GM19025 (cell line): ENCODE data around the gene JPT2.

Experiments used
- ATAC-seq: cut with Tn5 transposase; IDR thresholded peaks from one replicate; pipeline ENCODE4 v1.9.1; 2021; ENCODE audit warnings: mild to moderate bottlenecking, low read depth, moderate library complexity; ENCODE audit not compliant: unreplicated experiment

Gene JPT2

DNA sequence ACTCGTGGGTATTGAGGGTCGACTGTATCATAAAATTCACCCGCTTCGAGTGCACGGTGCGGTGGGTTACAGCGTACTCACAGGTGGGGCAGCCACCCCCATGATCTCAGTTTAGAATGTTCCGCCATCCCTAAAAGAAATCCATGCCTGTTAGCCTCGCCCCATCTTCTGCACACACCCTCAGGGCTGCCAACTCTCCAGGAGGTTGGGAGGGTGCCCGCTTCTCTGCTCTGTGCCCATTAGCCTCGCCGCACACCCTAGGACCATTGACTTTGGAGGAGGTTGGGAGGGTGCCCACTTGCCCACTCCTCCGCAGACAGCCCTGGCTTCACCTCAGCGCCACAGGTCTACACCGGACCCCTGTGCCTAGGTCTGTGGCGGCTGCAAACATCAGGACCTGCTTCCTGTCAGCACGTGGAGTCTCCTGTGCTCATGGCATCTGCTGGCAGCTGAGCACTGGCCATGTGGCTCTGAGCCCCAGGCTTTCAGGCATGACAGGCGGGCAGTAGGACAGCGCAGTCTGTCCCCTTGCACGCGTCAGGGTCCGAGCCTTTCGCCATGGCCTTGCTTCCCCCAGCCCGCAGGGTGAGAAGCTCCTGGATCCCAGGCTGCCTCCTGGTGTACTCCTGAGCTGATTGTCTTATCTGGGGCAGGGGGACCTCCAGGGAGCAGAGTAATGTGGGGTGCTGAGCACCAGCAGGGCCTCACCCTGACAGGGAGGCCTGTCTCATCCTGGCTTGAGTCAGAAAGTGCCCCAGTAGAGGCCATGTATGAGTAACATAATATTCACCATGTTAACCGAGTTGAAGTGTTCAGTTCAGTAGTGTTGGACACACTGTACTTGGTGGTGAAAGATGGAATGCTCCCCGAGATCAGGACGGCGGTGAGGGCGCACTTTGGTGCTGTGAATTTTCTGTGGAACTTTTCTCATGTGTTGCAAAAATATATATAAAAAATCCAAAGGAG lies 71.4 kb downstream of the JPT2 start:
- no peak for ATAC-seq
